Left colon (tissue), 2 donors: ENCODE measurements around the gene CD22. TPM values are rescaled to one million over a fixed set of nuclear protein-coding genes. Genes with fewer than 3 reads are reported as not detected.

Source experiments
- ATAC-seq: fragments of 200-7000 bp; cut with Tn5 transposase; one replicate; pipeline ENCODE4 v1.9.1; 2020; ENCODE audit warnings: mild to moderate bottlenecking, moderate library complexity
- DNase-seq, 2 donors: peaks; one replicate each; pipeline ENCODE4 v3.0.0-alpha.2; 2020
- intact Hi-C, 2 donors: fragments of 100-400 bp; cut with DNase I in 1 of 2; cut with micrococcal nuclease in 1 of 2; formaldehyde crosslinking; loops; one replicate each; pipeline versions ENCODE4 v1.11.2 to v1.14.0; 2022; cut with DNase I, micrococcal nuclease
- microRNA-seq, 2 donors: library from miRNA; unstranded; fragments of <30 nt; microRNA quantifications; one replicate each; pipeline versions ENCODE4 v1.1.0 to v1.2.0, GENCODE V29; 2020
- total RNA-seq, 2 donors: library from RNA; stranded (reverse); fragmentation: NEBNext Ultra II Directional; extraction: Animal tissue kit (Norgen Biotek cat#: 25700); gene quantifications; one replicate each; pipeline ENCODE4 v1.2.1, GENCODE V29; 2021
- donor health status: DM: no; HTN: no; CAD: no.
- donor health status: DM: yes; HTN: yes; CAD: no.

The CD22 gene
- total RNA-seq, 2 donors from 2014 or later = 2.5 to 3.2 TPM

DNA sequence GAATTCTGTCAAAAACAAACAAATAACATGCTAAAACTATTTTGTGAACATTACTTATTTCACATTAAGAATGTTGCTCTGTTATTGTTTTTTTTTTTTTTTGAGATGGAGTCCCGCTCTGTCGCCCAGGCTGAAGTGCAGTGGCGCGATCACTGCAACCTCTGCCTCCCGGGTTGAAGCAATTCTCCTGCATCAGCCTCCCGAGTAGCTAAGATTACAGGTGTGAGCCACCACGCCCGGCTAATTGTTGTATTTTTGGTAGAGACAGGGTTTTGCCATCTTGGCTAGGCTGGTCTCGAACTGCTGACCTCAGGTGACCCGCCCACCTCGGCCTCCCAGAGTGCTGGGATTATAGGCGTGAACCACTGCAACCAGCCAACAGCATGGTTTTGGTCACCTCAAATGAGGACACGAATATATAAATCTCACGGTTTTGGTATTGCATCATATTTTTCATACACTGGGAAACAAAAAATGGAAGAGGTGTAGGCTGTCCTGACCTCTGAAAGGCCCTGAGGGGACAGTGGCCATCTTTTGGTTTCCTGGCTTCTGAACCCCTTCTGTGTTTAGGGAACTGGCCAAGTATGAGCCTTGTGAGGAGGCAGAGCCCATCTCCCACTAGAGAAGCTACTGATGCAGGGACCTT is 67.4 kb downstream of the CD22 start:
- no peak for DNase-seq
- ATAC-seq = no peak
- intact Hi-C loops = no loop called here

Small RNA genes lying within 50 kb of the gene (microRNA-seq; reads per million reads assigned to microRNA genes)
- 0 reads per million in 2 donors for gene MIR5196

Other genes starting within 250 kb of the CD22 start
- gene FXYD3, start 213.4 kb upstream of the CD22 start, total RNA-seq = 1,000 to 10,000 TPM; 4,169 to 4,218 TPM
- 10 to 100 TPM in 1 of 2 donors, 1 to 10 TPM in 1; 9.7 to 14.2 TPM for gene LGI4, start 194.1 kb upstream of the CD22 start, total RNA-seq
- 10 to 100 TPM in 1 of 2 donors, 1 to 10 TPM in 1; 7.7 to 30.3 TPM for gene FXYD1, start 190.4 kb upstream of the CD22 start, total RNA-seq
- not detected for gene FXYD7, start 185.9 kb upstream of the CD22 start, total RNA-seq
- gene FXYD5, start 174.5 kb upstream of the CD22 start, total RNA-seq = 10 to 100 TPM; 14.9 to 18.3 TPM
- gene FAM187B, start 100.4 kb upstream of the CD22 start, total RNA-seq = not detected
- 100 to 1,000 TPM; 323 to 324 TPM for gene LSR, start 80.2 kb upstream of the CD22 start, total RNA-seq
- 10 to 100 TPM; 85.9 to 96.2 TPM for gene USF2, start 60.2 kb upstream of the CD22 start, total RNA-seq
- not detected for gene HAMP, start 46.7 kb upstream of the CD22 start, total RNA-seq
- not detected for gene MAG, start 37.0 kb upstream of the CD22 start, total RNA-seq
- gene FFAR1, start 18.7 kb downstream of the CD22 start, total RNA-seq = under 1 TPM in 1 of 2 donors, not detected in 1; 0.11 TPM
- not detected for gene FFAR3, start 29.3 kb downstream of the CD22 start, total RNA-seq
- gene GPR42, start 41.9 kb downstream of the CD22 start, total RNA-seq = not detected
- gene FFAR2, start 119.1 kb downstream of the CD22 start, total RNA-seq = 1 to 10 TPM; 1.2 to 1.8 TPM
- not detected for gene KRTDAP, start 161.3 kb downstream of the CD22 start, total RNA-seq
- 10 to 100 TPM in 1 of 2 donors, 1 to 10 TPM in 1; 8.8 to 13.8 TPM for gene DMKN, start 184.5 kb downstream of the CD22 start, total RNA-seq
- gene SBSN, start 199.1 kb downstream of the CD22 start, total RNA-seq = not detected
- not detected for gene GAPDHS, start 204.3 kb downstream of the CD22 start, total RNA-seq
- gene TMEM147, start 216.4 kb downstream of the CD22 start, total RNA-seq = 10 to 100 TPM; 55.1 to 61.2 TPM
- gene ATP4A, start 234.5 kb downstream of the CD22 start, total RNA-seq = not detected